Measurements from ENCODE around the gene SETBP1.

SETBP1 gene

GRCh38 chr18:44680273-44681075 is at the start of gene SETBP1:
Gene SETBP1 (plus strand): TSS chr18:44680888. CDS start chr18:44701347, 20,459 bp downstream.
- FAIRE-seq (no peak), DNase-seq (ENCODE audit: insufficient read length, low spot score) (no peak)
- TF ChIP-seq CTCF (IDR thresholded peaks at IDR 0.05; ENCODE audit: insufficient read depth, missing control alignments): no peak

- no peak for FAIRE-seq
- TF ChIP-seq CTCF (IDR thresholded peaks at IDR 0.05; ENCODE audit: insufficient read depth, missing control alignments): no peak
- no peak for DNase-seq (ENCODE audit: insufficient read length, low spot score)
Observed at GRCh38 chr18:44632469-44633145, 48.1 kb upstream of the SETBP1 start.

GRCh38 chr18:44635546-44635945 is 45.1 kb upstream of the SETBP1 start:
- FAIRE-seq (no peak), DNase-seq (ENCODE audit: insufficient read length, low spot score) (no peak)
- no peak for TF ChIP-seq CTCF (IDR thresholded peaks at IDR 0.05; ENCODE audit: insufficient read depth, missing control alignments)

- TF ChIP-seq CTCF (IDR thresholded peaks at IDR 0.05; ENCODE audit: insufficient read depth, missing control alignments): no peak
- no peak for DNase-seq (ENCODE audit: insufficient read length, low spot score)
- no peak for FAIRE-seq
Observed at GRCh38 chr18:44636241-44636640, 44.4 kb upstream of the SETBP1 start.

GRCh38 chr18:44637210-44638033 is 43.3 kb upstream of the SETBP1 start:
- DNase-seq (ENCODE audit: insufficient read length, low spot score): no peak
- FAIRE-seq: no peak
- no peak for TF ChIP-seq CTCF (IDR thresholded peaks at IDR 0.05; ENCODE audit: insufficient read depth, missing control alignments)

GRCh38 chr18:44638034-44638540 is 42.6 kb upstream of the SETBP1 start:
- no peak for TF ChIP-seq CTCF (IDR thresholded peaks at IDR 0.05; ENCODE audit: insufficient read depth, missing control alignments)
- FAIRE-seq (no peak), DNase-seq (ENCODE audit: insufficient read length, low spot score) (no peak)
